D341Med (cell line): ENCODE data around the gene PLD6.

ENCODE experiments used
- DNase-seq: peaks from one replicate; pipeline ENCODE4 v3.0.0; 2012; ENCODE audit warnings: low spot score

PLD6 gene

GRCh38 chr17:17227608-17228520 lies 21.7 kb upstream of the PLD6 start:
- no peak for DNase-seq

- no peak for DNase-seq
Observed at GRCh38 chr17:17226451-17227265, 20.5 kb upstream of the PLD6 start.

GRCh38 chr17:17225901-17226300 lies 19.8 kb upstream of the PLD6 start:
- no peak for DNase-seq

- no peak for DNase-seq
Observed at GRCh38 chr17:17224137-17224536, 18.0 kb upstream of the PLD6 start.

DNA sequence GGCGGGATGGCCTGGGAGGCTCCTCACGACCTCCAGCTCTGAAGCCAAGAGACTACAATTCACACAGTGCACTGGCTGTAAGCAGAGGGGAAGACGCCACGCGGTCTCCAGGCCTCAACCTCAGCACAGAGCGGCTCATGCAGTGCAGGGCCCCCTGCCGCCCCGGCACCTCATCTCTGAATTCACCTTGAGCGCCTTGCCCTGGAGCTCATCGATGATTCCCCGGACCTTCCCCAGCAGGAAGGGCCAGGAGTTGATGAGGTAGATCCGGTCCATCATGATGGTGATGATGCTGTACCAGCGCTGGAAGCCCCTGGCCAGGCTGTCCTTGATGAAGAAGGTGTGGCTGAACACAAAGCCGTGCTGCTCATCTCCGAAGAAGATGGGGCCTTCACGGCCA lies 17.6 kb upstream of the PLD6 start:
- no peak for DNase-seq

- DNase-seq = no peak
Observed at GRCh38 chr17:17221329-17221728, 15.2 kb upstream of the PLD6 start.

DNA sequence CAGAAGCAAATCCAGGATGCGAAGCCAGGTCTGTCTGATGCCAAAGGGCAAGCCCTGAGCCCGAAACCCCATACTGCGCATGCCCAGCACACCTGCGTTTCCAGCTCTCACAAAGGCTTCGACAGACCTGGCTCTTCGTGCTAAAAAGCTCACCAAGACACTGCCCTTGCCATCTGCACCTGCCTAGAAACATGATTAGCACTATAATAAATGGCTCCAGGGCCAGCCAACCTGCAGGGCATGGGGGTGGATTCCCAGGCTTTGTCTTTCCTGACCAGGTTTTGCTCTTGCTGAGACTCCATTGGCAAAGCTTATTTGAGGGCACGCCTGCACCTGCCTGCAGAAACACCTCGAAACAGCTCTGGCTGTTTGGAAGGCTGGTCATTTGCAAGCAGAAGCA lies 14.4 kb upstream of the PLD6 start:
- no peak for DNase-seq

DNA sequence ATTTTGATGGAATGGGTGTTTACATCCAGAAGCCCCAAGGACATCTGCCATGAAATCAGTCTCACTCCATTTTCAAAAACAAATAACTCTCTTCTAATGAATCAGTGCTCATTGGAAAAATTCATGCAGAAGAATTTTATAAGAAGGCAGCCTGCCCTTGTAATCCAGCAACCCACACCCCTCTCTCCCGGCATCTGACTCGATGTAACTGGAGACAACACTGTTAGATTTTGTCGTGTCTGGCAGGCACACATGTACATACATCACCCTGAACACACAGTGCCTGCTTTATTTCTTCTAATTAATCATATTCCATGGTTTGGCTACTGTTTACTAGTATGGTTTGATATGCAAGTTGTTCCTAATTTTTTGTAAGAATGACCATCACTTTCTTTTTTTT lies 11.9 kb upstream of the PLD6 start:
- no peak for DNase-seq

DNA sequence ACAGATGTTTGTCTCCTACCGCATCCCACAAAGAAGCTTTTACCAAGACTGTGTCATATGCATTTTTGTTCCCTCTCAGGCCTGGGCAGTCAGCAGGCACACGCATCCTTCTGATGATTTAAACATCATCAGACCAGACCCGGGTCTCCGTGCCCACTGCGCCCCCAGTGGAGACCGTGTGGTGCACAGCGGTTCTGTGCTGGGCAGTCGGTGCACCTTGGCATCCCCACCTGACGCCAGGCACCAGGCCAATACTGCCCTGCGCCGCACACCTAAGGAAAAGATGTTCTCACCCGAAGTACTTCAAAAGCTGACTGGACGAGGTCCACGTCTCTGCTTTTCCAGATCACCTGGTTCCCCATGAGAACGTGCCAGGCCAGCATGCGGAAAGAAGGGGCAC lies 10.6 kb upstream of the PLD6 start:
- DNase-seq = no peak

GRCh38 chr17:17216236-17216635 lies 10.1 kb upstream of the PLD6 start:
- DNase-seq = no peak

GRCh38 chr17:17215575-17215974 lies 9.4 kb upstream of the PLD6 start:
- no peak for DNase-seq

GRCh38 chr17:17214646-17215436 lies 8.7 kb upstream of the PLD6 start:
- no peak for DNase-seq

DNA sequence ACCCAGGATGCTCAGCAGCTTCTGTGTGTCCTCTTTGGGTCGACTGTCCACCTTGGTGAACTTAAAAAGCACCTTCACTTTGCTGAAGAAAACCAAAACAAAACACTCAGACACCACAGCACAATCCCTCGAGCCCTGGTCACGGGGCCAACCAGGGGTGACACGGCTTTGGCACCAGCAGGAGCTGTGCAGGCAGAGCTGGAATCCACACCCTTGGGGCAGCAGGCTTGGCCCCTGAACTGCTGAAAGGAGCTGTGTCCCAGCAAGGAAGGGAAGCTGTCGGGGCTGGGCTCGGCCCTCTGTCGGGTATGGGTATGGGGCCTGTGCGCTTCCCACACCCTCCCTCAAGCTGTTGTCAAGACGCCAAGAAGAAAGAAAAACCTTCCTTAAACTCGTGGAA lies 7.6 kb upstream of the PLD6 start:
- DNase-seq = no peak

DNA sequence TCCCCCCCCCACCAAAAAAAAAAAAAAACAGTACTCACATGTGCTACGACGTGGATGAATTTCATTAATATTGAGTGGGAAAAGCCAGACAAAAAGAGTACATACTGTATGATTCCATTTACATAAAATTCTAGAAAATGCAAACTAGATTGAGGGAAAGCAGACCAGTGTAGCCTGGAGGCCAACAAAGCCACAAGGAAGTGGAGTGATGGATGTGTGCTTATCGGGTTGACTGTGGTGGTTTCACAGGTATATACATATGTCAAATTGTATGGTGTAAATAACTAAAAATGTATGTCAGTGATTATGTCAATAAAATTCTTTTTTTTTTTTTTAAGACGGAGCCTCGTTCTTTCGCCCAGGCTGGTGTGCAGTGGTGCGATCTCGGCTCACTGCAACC lies 1.9 kb upstream of the PLD6 start:
- no peak for DNase-seq

GRCh38 chr17:17206913-17207335 lies 791 bp upstream of the PLD6 start:
- DNase-seq = no peak

DNA sequence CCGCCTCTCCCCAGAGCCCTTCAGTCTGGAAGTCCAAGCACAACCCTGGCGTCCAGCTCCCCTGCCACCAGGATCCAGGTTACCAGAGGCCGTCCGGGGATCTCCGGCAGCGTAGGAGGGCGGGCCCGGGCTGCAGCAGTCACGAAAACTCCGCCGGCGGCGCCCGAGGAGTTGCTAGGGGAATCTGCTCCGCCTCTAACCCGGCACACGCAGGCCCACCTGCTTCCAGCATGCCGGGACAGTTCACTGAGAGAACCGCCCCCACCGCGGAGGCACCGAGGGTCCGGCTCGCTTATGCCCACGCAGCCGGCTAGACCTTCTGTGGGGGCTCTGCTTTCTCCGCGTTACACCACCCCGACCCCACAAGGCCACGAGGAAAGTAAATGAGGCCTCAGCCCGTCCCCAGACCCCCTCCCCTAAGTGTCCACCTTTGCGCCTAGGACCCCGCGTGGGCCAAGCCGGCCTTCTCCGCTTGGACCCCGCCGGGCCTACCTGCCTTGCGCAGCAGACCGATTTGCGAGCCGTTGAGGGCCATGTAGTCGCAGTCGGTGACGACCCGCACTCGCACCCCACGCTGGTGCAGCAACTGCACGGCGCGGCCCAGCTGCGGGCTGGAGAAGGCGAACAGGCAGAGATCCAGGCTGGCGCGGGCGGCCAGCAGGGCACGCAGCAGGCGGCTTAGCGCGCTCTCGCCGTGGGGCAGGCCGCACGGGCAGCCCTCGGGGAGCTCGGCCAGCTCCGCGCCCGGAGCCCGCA lies 587 bp downstream of the PLD6 start:
- DNase-seq = no peak

GRCh38 chr17:17204635-17205231 lies 1.4 kb downstream of the PLD6 start:
- DNase-seq = no peak

- no peak for DNase-seq
Observed at GRCh38 chr17:17204041-17204591, 2.0 kb downstream of the PLD6 start.

- no peak for DNase-seq
Observed at GRCh38 chr17:17203173-17203730, 2.9 kb downstream of the PLD6 start.

DNA sequence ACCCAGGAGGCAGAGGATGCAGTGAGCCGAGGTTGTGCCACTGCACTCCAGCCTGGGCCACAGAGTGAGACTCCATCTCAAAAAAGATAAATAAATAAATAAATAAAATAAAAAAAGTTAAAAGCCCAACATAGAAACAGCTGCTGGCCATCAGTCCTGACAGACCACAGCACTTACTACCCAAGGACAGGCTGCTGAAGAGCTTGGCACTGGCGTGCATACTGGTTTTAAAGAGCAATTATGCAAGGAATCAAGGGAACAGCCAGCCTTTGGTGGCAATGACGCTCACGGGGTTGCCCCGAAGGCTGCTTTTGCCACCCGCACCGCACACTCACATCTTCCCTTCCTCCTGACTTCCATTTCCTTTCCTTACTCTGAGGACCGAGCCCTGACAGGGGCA lies 4.2 kb downstream of the PLD6 start:
- DNase-seq = no peak

DNA sequence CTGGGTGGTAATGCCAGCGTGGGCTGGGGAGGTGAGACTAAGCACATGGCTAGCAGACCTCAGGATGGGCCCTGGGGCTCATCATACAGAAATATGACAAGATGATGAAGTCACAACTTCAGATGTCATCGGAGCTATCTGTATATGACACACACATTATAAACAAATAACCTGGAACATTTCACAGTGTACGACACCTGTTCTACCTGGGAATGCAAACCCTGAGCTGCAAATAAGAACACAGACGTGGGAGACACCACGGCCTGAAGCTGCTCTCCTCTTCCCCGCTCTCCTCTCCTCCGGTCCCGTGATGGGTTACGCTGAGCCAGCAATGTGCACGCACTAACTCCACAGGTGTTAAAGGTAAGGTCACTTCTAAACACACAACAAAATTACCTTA lies 4.9 kb downstream of the PLD6 start:
- no peak for DNase-seq
